Activated CD4-positive, alpha-beta T cell treated with anti-CD3 and anti-CD28 coated beads for 48 hours (primary cell): ENCODE data around the gene TAF1D.

ENCODE experiments used
- DNase-seq: peaks from one replicate; pipeline ENCODE4 v3.0.0-alpha.2; 2020

The TAF1D gene

GRCh38 chr11:93718057-93718563 is 23.2 kb downstream of the TAF1D start:
- DNase-seq: no peak

GRCh38 chr11:93717501-93717900 is 23.8 kb downstream of the TAF1D start:
- DNase-seq: no peak

- no peak for DNase-seq
These were observed 25.4 kb downstream of the TAF1D start for GRCh38 chr11:93715797-93716396.

- DNase-seq: no peak
These were observed 28.6 kb downstream of the TAF1D start for GRCh38 chr11:93712678-93713077.

- no peak for DNase-seq
These were observed 31.1 kb downstream of the TAF1D start for GRCh38 chr11:93710239-93710638.

GRCh38 chr11:93704237-93704636 is 37.1 kb downstream of the TAF1D start:
- peak; percentile 32 for DNase-seq

GRCh38 chr11:93700830-93701229 is 40.5 kb downstream of the TAF1D start:
- DNase-seq: no peak

- no peak for DNase-seq
These were observed 43.7 kb downstream of the TAF1D start for GRCh38 chr11:93697611-93698010.

- no peak for DNase-seq
These were observed 46.7 kb downstream of the TAF1D start for GRCh38 chr11:93694557-93694956.

GRCh38 chr11:93694109-93694508 is 47.2 kb downstream of the TAF1D start:
- DNase-seq: no peak

- peak; percentile 41 for DNase-seq
These were observed 52.1 kb downstream of the TAF1D start for GRCh38 chr11:93689240-93689639.

GRCh38 chr11:93686812-93687211 is 54.5 kb downstream of the TAF1D start:
- no peak for DNase-seq

GRCh38 chr11:93686226-93686625 is 55.1 kb downstream of the TAF1D start:
- DNase-seq: no peak
